ENCODE data around the gene GPR146. TPM values are rescaled to one million over a fixed set of nuclear protein-coding genes. Genes with fewer than 3 reads are reported as not detected.

GPR146 gene
- total and polyA plus RNA-seq, 2 of the 4 experiments (the other 2 are of a cell fraction), result 2.2 to 3.4 TPM

- no peak for TF ChIP-seq CTCF (conservative IDR thresholded peaks at IDR 0.05; ENCODE audit: low read depth, low read length)
Observed at GRCh38 chr7:1076184-1077072, 32.1 kb downstream of the GPR146 start (continued).

GRCh38 chr7:1078519-1078918 is 34.2 kb downstream of the GPR146 start:
- H2AK9ac ChIP-seq (replicated peaks; ENCODE audit: low read depth, low read length, poor library complexity), result no peak overlapping the region
- no peak overlapping the region for H4K91ac ChIP-seq (ENCODE audit: insufficient read depth, low read depth, low read length)
- H2BK15ac ChIP-seq (ENCODE audit: low read depth, low read length), result no peak overlapping the region
- no peaks in the 10 kb centered on the region for H3K9me3 ChIP-seq (ENCODE audit: control insufficient read depth, insufficient read depth, low read length)
- no peak overlapping the region for H3K27ac ChIP-seq (ENCODE audit: insufficient read depth, low read length)
- H2AK5ac ChIP-seq (ENCODE audit: low read depth, low read length), result no peak overlapping the region
- H3K9ac ChIP-seq (ENCODE audit: low read depth, low read length), result no peak overlapping the region
- ChIA-PET CTCF (no interaction called here), POLR2A (ENCODE audit: unreplicated experiment) (no interaction called here)
- in situ Hi-C loops (cut with MboI; ENCODE audit: low sequenced_read_pairs) (no loop called here), intact Hi-C loops (cut with micrococcal nuclease) (no loop called here), dilution Hi-C loops (cut with HindIII; ENCODE audit: low sequenced_read_pairs, unreplicated experiment) (no loop called here)
- no peaks in the 10 kb centered on the region for H3K9me1 ChIP-seq (ENCODE audit: insufficient read depth, low read length)
- peaks cover 59% of the 10 kb centered on the region for H4K20me1 ChIP-seq (ENCODE audit: insufficient read depth, low read length)
- WGBS, 2 experiments (ENCODE audit: extremely low coverage in 2 of 2, insufficient read length in 1 of 2), result no CpG with 5 or more reads among the region's 11 CpGs
- BruUV-seq (replicated peaks), result no TSS peak
- no peak overlapping the region for H3K4ac ChIP-seq (ENCODE audit: low read depth, low read length)
- H3K4me3 ChIP-seq (ENCODE audit: insufficient read depth, low read depth, low read length), result no peak overlapping the region
- ATAC-seq (ENCODE audit: low read depth), result no peak
- no peak overlapping the region for H2BK5ac ChIP-seq (ENCODE audit: low read depth, low read length, poor library complexity, severe bottlenecking)
- DNase-seq, result no peak
- no peak overlapping the region for H3K23ac ChIP-seq (ENCODE audit: low read depth, low read length)
- H3K4me2 ChIP-seq (ENCODE audit: low read depth, low read length), result no peak overlapping the region
- no peaks in the 10 kb centered on the region for H3K36me3 ChIP-seq (ENCODE audit: control insufficient read depth, insufficient read depth, low read length)
- H2BK20ac ChIP-seq (ENCODE audit: low read depth, low read length), result no peak overlapping the region
- no peak overlapping the region for H3K14ac ChIP-seq (replicated peaks; ENCODE audit: low read depth, low read length)
- no peak overlapping the region for H2AFZ ChIP-seq (replicated peaks; ENCODE audit: low read length, poor library complexity)
- no peak overlapping the region for H4K8ac ChIP-seq (ENCODE audit: low read depth in 2 of 2, low read length in 2 of 2)
- H3K56ac ChIP-seq (ENCODE audit: extremely low read depth, insufficient read depth, low read length), result no peak overlapping the region
- peaks cover 6% of the 10 kb centered on the region for H3K4me1 ChIP-seq (ENCODE audit: control insufficient read depth, insufficient read depth, low read length)
- no peak overlapping the region for H4K5ac ChIP-seq (ENCODE audit: low read depth, low read length)
- no peak overlapping the region for H3K18ac ChIP-seq (ENCODE audit: low read depth, low read length)
- H2BK120ac ChIP-seq (ENCODE audit: low read depth, low read length), result no peak overlapping the region
- no peaks in the 10 kb centered on the region for H3K27me3 ChIP-seq (ENCODE audit: control insufficient read depth, insufficient read depth, low read length)
- H3K79me1 ChIP-seq (ENCODE audit: low read depth in 1 of 2, low read length in 2 of 2), result peaks cover 0 to 5% of the 10 kb centered on the region in 2 experiments; a peak in 1 of 4 replicates
- TF ChIP-seq ELK1 (IDR thresholded peaks at IDR 0.05; ENCODE audit: borderline replicate concordance, low read depth, low read length), result no peak
- no peak for TF ChIP-seq NFE2L2 (IDR thresholded peaks at IDR 0.05; ENCODE audit: low read depth, low read length)
- no peak for TF ChIP-seq CEBPB (IDR thresholded peaks at IDR 0.05; ENCODE audit: low read depth, low read length)
- no peak for TF ChIP-seq RFX5 (IDR thresholded peaks at IDR 0.05; ENCODE audit: low read depth, low read length)
- TF ChIP-seq CTCF (conservative IDR thresholded peaks at IDR 0.05; ENCODE audit: low read depth, low read length), result no peak
- TF ChIP-seq POLR2A (IDR thresholded peaks at IDR 0.05; ENCODE audit: low read depth, low read length), result no peak
- no peak for TF ChIP-seq RCOR1 (IDR thresholded peaks at IDR 0.05; ENCODE audit: insufficient replicate concordance, low read length)
- TF ChIP-seq FOS (IDR thresholded peaks at IDR 0.05; ENCODE audit: low read depth, low read length), result no peak
- no peak for TF ChIP-seq MXI1 (IDR thresholded peaks at IDR 0.05; ENCODE audit: borderline replicate concordance, low read depth, low read length)
- no peak for TF ChIP-seq RAD21 (IDR thresholded peaks at IDR 0.05; ENCODE audit: low read length)
- no peak for TF ChIP-seq SMC3 (IDR thresholded peaks at IDR 0.05; ENCODE audit: low read depth, low read length)
